GM12878 (cell line): ENCODE results near the gene RNU6-9.
A peak's percentile ranks its signal among the peaks of the same experiment; 100 is the strongest.

Experiments used
- CREB1 ChIP-seq: IDR thresholded peaks from 2 replicates; pipeline ENCODE4 v1.6.1; 2012; ENCODE audit warnings: low read depth, mild to moderate bottlenecking, inconsistent platforms
- HDGF ChIP-seq: fragments of 450-650 bp; IDR thresholded peaks from 2 replicates; pipeline ENCODE4 v1.6.1; 2016; ENCODE audit warnings: antibody characterized with exemption
- KDM1A ChIP-seq: fragments of 200-600 bp; sonication (generic); IDR thresholded peaks from 2 replicates; pipeline ENCODE4 v1.6.1; 2016; ENCODE audit warnings: borderline replicate concordance
- MYC ChIP-seq: IDR thresholded peaks from 2 replicates; pipeline ENCODE4 v1.6.1; 2011; ENCODE audit warnings: mild to moderate bottlenecking, low read length, moderate library complexity, inconsistent platforms; ENCODE audit not compliant: insufficient read depth, insufficient replicate concordance, insufficient read length, severe bottlenecking
- NBN ChIP-seq: fragments of 450-650 bp; IDR thresholded peaks from 2 replicates; pipeline ENCODE4 v1.6.1; 2016
- SUZ12 ChIP-seq: fragments of 200-600 bp; sonication (generic); IDR thresholded peaks from one replicate; pipeline ENCODE4 v1.6.1; 2018; ENCODE audit warnings: antibody characterized with exemption, mild to moderate bottlenecking; ENCODE audit not compliant: unreplicated experiment
- TAF1 ChIP-seq: IDR thresholded peaks from 2 replicates; pipeline ENCODE4 v1.6.1; 2011; ENCODE audit warnings: mild to moderate bottlenecking, low read depth, low read length, borderline replicate concordance
- TF ChIP-seq, protein P1 (sequence below): fragments of 450-650 bp; IDR thresholded peaks from 2 replicates; pipeline ENCODE4 v1.6.1; 2017; ENCODE audit warnings: mild to moderate bottlenecking, moderate library complexity
- TF ChIP-seq, protein P2 (sequence below), 3 experiments: IDR thresholded peaks in 2 of 3; conservative IDR thresholded peaks in 1 of 3; 2 replicates each; pipeline ENCODE4 v1.5.1; 2011; ENCODE audit warnings: low read depth in 3 of 3, low read length in 3 of 3, mild to moderate bottlenecking in 3 of 3, control low read depth in 2 of 3, moderate library complexity in 2 of 3, inconsistent platforms in 1 of 3, mixed read lengths in 1 of 3; ENCODE audit not compliant: control insufficient read depth in 2 of 3, insufficient read depth in 1 of 3; ENCODE audit errors: extremely low read depth in 1 of 3
- TF ChIP-seq, protein P3 (sequence below): IDR thresholded peaks from 2 replicates; pipeline ENCODE4 v1.6.1; 2011; ENCODE audit warnings: low read depth, mild to moderate bottlenecking, low read length, moderate library complexity, borderline replicate concordance; ENCODE audit errors: extremely low read depth

DNA sequence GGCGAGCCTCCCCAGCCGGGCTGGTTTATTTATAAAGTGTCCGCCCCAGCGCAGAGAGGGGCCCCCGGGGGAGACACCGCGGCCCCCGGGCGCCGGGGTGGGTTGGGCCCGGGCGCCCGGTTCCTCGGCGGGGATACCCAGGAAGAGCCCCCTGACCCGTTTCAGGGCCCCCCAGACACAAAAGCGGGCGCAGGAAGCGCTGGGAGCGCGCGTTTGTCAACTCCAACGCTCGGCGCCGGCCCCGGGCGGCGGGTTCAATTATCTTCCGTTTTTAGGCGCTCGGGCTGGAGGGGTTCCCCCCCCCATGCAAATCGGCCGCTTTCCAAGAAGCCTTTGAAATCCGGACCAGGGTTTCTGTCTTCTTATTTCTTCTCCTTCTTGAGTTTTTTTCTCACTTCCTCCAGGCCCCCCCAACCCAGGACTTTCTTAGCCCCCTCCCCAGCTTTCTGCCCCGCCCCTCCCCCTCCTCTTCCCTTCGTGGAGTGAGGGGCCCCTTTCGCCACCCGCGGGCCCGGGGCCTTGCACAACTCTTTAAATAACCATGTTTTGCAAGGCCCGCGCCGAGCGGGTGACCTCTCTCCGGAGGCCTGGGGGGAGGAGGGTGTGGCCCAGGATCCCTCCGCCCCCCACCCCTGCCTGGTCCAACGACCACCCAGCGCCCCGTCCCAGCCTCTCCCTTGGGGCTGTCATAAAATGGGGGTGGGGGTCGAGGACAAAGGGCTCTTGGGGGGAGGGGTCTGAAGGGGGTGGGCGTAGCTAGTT lies 33.5 kb downstream of the RNU6-9 start:
- TF ChIP-seq HDGF (no peak), MYC (no peak), KDM1A (no peak), CREB1 (no peak), TAF1 (0 out of 2 replicates have a peak, but pooled peaks have one; percentile 36), SUZ12 (no peak), NBN (no peak)
- TF ChIP-seq, protein P1, sequence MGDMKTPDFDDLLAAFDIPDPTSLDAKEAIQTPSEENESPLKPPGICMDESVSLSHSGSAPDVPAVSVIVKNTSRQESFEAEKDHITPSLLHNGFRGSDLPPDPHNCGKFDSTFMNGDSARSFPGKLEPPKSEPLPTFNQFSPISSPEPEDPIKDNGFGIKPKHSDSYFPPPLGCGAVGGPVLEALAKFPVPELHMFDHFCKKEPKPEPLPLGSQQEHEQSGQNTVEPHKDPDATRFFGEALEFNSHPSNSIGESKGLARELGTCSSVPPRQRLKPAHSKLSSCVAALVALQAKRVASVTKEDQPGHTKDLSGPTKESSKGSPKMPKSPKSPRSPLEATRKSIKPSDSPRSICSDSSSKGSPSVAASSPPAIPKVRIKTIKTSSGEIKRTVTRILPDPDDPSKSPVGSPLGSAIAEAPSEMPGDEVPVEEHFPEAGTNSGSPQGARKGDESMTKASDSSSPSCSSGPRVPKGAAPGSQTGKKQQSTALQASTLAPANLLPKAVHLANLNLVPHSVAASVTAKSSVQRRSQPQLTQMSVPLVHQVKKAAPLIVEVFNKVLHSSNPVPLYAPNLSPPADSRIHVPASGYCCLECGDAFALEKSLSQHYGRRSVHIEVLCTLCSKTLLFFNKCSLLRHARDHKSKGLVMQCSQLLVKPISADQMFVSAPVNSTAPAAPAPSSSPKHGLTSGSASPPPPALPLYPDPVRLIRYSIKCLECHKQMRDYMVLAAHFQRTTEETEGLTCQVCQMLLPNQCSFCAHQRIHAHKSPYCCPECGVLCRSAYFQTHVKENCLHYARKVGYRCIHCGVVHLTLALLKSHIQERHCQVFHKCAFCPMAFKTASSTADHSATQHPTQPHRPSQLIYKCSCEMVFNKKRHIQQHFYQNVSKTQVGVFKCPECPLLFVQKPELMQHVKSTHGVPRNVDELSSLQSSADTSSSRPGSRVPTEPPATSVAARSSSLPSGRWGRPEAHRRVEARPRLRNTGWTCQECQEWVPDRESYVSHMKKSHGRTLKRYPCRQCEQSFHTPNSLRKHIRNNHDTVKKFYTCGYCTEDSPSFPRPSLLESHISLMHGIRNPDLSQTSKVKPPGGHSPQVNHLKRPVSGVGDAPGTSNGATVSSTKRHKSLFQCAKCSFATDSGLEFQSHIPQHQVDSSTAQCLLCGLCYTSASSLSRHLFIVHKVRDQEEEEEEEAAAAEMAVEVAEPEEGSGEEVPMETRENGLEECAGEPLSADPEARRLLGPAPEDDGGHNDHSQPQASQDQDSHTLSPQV, result no peak
- TF ChIP-seq, protein P2, sequence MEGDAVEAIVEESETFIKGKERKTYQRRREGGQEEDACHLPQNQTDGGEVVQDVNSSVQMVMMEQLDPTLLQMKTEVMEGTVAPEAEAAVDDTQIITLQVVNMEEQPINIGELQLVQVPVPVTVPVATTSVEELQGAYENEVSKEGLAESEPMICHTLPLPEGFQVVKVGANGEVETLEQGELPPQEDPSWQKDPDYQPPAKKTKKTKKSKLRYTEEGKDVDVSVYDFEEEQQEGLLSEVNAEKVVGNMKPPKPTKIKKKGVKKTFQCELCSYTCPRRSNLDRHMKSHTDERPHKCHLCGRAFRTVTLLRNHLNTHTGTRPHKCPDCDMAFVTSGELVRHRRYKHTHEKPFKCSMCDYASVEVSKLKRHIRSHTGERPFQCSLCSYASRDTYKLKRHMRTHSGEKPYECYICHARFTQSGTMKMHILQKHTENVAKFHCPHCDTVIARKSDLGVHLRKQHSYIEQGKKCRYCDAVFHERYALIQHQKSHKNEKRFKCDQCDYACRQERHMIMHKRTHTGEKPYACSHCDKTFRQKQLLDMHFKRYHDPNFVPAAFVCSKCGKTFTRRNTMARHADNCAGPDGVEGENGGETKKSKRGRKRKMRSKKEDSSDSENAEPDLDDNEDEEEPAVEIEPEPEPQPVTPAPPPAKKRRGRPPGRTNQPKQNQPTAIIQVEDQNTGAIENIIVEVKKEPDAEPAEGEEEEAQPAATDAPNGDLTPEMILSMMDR (IDR thresholded peaks at IDR 0.05 in 2 of 3, conservative IDR thresholded peaks at IDR 0.05 in 1 of 3; ENCODE audit: control insufficient read depth in 2 of 3, extremely low read depth in 1 of 3, insufficient read depth in 1 of 3, low read depth in 3 of 3, low read length in 3 of 3), result no peak
- TF ChIP-seq, protein P3, sequence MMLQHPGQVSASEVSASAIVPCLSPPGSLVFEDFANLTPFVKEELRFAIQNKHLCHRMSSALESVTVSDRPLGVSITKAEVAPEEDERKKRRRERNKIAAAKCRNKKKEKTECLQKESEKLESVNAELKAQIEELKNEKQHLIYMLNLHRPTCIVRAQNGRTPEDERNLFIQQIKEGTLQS, result no peak
